Lung (tissue), 12 donors: ENCODE data around the gene CD3D. TPM values are rescaled to one million over a fixed set of nuclear protein-coding genes. Genes with fewer than 3 reads are reported as not detected.

Experiments used
- ATAC-seq: fragments of 200-7000 bp; cut with Tn5 transposase; one replicate; pipeline ENCODE4 v1.9.1; 2020; ENCODE audit warnings: moderate number of reproducible peaks; ENCODE audit not compliant: insufficient read depth, low FRiP score
- DNase-seq, 3 donors: peaks; one replicate each; pipeline ENCODE4 v3.0.0-alpha.2; 2013 to 2017
- H3K27ac ChIP-seq, 2 donors: one replicate each; pipeline ENCODE4 v1.5.1; 2013; ENCODE audit warnings: mild to moderate bottlenecking in 2 of 2, moderate library complexity in 2 of 2, control low read depth in 1 of 2, inconsistent platforms in 1 of 2, low read depth in 1 of 2, low read length in 1 of 2
- H3K27me3 ChIP-seq, 3 donors: one replicate each; pipeline ENCODE4 v1.5.1; 2013; ENCODE audit warnings: low read length in 2 of 3; ENCODE audit not compliant: control insufficient read depth in 3 of 3, insufficient read depth in 3 of 3
- H3K36me3 ChIP-seq, 4 donors: one replicate each; pipeline ENCODE4 v1.5.1; 2013; ENCODE audit warnings: low read length in 4 of 4, mild to moderate bottlenecking in 1 of 4, moderate library complexity in 1 of 4; ENCODE audit not compliant: control insufficient read depth in 4 of 4, insufficient read depth in 4 of 4
- H3K4me1 ChIP-seq, 5 donors: one replicate each; pipeline ENCODE4 v1.5.1; 2013; ENCODE audit warnings: low read length in 5 of 5, mild to moderate bottlenecking in 2 of 5, moderate library complexity in 1 of 5; ENCODE audit not compliant: control insufficient read depth in 5 of 5, insufficient read depth in 5 of 5
- H3K4me3 ChIP-seq: one replicate; pipeline ENCODE4 v1.5.1; 2013; ENCODE audit warnings: mild to moderate bottlenecking, control low read depth, moderate library complexity
- H3K9ac ChIP-seq, 2 donors: one replicate each; pipeline ENCODE4 v1.5.1; 2013; ENCODE audit warnings: low read length in 2 of 2, control low read depth in 1 of 2; ENCODE audit not compliant: insufficient read depth in 1 of 2
- H3K9me3 ChIP-seq, 4 donors: one replicate each; pipeline ENCODE4 v1.5.1; 2013; ENCODE audit warnings: low read length in 3 of 4, mild to moderate bottlenecking in 1 of 4, moderate library complexity in 1 of 4; ENCODE audit not compliant: control insufficient read depth in 4 of 4, insufficient read depth in 3 of 4
- WGBS, 2 donors: extraction: QIAGEN DNeasy Blood & Tissue Kit; methylation state at CpG; one replicate each; pipeline ENCODE4 v1.1.7; 2013; 5-methylcytosine and 5-hydroxymethylcytosine counted together
- polyA plus RNA-seq, 2 donors: library from polyadenylated mRNA; stranded (reverse); fragments of 200-250 nt; gene quantifications; one replicate each; pipeline ENCODE4 v1.2.1, GENCODE V29; 2013
- total RNA-seq, 2 donors: library from RNA; depleted of rRNA in 1 of 2; stranded (reverse); fragments of >200 nt in 1 of 2; gene quantifications; one replicate each; pipeline ENCODE4 v1.2.1, GENCODE V29; 2014 to 2021
- TF ChIP-seq, protein P1 (sequence below): IDR thresholded peaks from 2 replicates; pipeline ENCODE4 v1.5.1; 2012; ENCODE audit warnings: mild to moderate bottlenecking; ENCODE audit errors: control extremely low read depth, extremely low read depth
- donor health status: control.
- donor health status: control.
- donor health status: Bipolar disorder and iron deficiency.
- donor health status: healthy.
- donor health status: DM: yes; HTN: yes; CAD: no.

CD3D gene
- total and polyA plus RNA-seq, 4 donors, result 3.8 to 9.9 (median 8.7) TPM

DNA sequence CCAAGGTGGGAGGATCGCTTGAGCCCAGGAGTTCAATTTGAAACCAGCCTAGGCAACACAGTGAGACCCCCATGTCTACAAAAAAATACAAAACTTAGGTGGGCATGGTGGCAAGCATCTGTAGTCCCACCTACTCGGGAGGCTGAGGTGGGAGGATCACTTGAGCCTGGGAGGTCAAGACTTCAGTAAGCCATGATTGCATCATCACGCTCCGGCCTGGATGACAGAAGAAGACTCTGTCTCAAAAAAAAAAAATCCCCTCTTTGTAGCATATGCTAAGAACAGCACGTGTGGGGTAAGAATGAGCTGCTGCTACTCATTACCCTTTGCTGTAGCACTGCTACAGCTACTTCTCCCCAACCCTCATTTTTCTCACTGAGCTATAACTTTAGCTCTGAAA lies 31.4 kb upstream of the CD3D start:
- 97% methylated on average over 5 of the region's 5 CpGs for WGBS, 2 donors
- H3K4me3 ChIP-seq, result no peak overlapping the region
- H3K27ac ChIP-seq, result no peak overlapping the region
- no peaks in the 10 kb centered on the region for H3K9me3 ChIP-seq
- TF ChIP-seq, protein P1, sequence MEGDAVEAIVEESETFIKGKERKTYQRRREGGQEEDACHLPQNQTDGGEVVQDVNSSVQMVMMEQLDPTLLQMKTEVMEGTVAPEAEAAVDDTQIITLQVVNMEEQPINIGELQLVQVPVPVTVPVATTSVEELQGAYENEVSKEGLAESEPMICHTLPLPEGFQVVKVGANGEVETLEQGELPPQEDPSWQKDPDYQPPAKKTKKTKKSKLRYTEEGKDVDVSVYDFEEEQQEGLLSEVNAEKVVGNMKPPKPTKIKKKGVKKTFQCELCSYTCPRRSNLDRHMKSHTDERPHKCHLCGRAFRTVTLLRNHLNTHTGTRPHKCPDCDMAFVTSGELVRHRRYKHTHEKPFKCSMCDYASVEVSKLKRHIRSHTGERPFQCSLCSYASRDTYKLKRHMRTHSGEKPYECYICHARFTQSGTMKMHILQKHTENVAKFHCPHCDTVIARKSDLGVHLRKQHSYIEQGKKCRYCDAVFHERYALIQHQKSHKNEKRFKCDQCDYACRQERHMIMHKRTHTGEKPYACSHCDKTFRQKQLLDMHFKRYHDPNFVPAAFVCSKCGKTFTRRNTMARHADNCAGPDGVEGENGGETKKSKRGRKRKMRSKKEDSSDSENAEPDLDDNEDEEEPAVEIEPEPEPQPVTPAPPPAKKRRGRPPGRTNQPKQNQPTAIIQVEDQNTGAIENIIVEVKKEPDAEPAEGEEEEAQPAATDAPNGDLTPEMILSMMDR, result no peak
- H3K36me3 ChIP-seq, result peaks cover 37 to 68% (median 50%) of the 10 kb centered on the region in 4 donors
- DNase-seq (no peak), ATAC-seq (no peak)
- no peak overlapping the region for H3K9ac ChIP-seq
- H3K27me3 ChIP-seq, result no peaks in the 10 kb centered on the region
- no peaks in the 10 kb centered on the region for H3K4me1 ChIP-seq

GRCh38 chr11:118373263-118373662 lies 30.8 kb upstream of the CD3D start:
- H3K9ac ChIP-seq, result no peak overlapping the region
- DNase-seq (no peak), ATAC-seq (no peak)
- no peaks in the 10 kb centered on the region for H3K4me1 ChIP-seq
- no peaks in the 10 kb centered on the region for H3K27me3 ChIP-seq
- no peaks in the 10 kb centered on the region for H3K9me3 ChIP-seq
- TF ChIP-seq, protein P1, result no peak
- 97% methylated on average over 2 of the region's 2 CpGs for WGBS, 2 donors
- no peak overlapping the region for H3K4me3 ChIP-seq
- peaks cover 37 to 73% (median 54%) of the 10 kb centered on the region in 4 donors for H3K36me3 ChIP-seq
- no peak overlapping the region for H3K27ac ChIP-seq

GRCh38 chr11:118370774-118371173 lies 28.3 kb upstream of the CD3D start:
- TF ChIP-seq, protein P1, result no peak
- Histone ChIP-seq H3K4me3 (no peak overlapping the region), H3K9ac (no peak overlapping the region), H3K4me1 (no peaks in the 10 kb centered on the region), H3K9me3 (no peaks in the 10 kb centered on the region), H3K36me3 (peaks cover 32 to 66% (median 58%) of the 10 kb centered on the region in 4 donors), H3K27ac (no peak overlapping the region), H3K27me3 (no peaks in the 10 kb centered on the region)
- no peak for DNase-seq
- WGBS, 2 donors, result 95 to 96% methylated on average over 4 of the region's 4 CpGs
- ATAC-seq, result no peak

DNA sequence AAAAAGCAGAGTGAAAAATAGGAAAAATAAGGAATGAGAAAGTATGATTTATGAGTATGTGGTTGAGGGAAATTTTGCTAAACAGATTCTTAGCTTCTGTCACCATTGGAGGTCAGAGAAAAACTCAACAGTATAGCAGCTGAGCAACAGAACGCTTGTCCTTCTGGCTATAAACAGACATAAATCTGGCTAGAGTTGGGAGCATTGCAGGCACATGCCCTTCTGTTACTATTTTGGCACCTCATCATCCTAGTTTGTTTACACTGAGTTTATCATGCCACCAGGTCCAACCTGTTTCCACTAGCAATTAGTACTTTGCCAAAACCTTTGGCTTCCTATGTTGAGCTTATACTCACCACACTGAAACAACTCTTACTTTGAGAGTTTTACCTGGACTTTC lies 23.8 kb upstream of the CD3D start:
- no peak overlapping the region for H3K9ac ChIP-seq

More for the DNA sequence above, 23.8 kb upstream of the CD3D start:
- WGBS, 2 donors, result 84 to 100% methylated on average over 1 of the region's 1 CpG
- Histone ChIP-seq H3K36me3 (peaks cover 22 to 38% (median 33%) of the 10 kb centered on the region in 4 donors), H3K9me3 (no peaks in the 10 kb centered on the region), H3K27ac (no peak overlapping the region), H3K4me3 (no peak overlapping the region), H3K27me3 (no peaks in the 10 kb centered on the region), H3K4me1 (peaks cover 0 to 12% (median 0%) of the 10 kb centered on the region in 5 donors)
- DNase-seq (no peak), ATAC-seq (no peak)
- TF ChIP-seq, protein P1, result no peak
